ENCODE data around the gene HS3ST1.

HS3ST1 gene

DNA sequence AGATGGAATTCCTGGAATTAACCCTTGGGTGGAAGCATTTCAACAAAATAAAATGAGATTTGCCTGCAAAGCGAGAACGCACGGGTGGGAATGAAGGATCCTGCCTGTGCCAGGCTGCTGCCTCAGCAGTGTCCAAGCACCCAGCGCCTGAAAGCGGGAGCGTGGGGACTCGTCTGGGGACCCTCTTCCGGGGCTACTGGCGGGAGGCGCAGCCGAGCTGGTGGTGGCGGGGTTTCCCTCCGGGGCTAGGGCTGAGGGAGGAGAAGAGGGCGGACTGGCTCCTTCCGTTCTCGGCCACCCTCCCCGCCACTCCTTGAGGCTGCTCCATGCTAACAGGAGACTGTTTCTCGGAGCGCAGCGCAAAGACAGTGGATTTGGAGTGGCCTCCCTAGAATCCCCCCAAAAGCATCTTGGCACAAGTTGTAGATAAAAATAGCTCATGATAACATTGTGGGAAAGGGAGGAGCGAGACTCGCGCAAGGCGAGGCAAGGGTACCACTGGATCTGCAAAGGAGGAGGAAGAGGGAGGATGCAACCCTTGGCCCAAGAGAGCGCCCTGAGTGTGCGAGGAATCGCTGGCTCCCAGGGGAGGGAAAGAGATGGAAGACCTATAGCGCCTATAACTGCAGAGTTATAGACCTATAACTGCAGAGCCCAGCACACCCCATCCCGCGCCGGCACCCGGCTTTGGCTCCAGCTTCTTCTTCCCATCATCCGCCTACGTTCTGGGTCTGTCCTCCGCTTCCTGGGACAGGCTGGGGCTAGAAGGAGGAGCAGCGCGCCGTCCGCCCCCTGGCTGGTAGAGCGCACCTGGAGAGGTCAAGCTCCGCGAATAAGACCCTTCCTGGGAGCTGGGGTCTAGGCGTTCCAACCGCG, 1.3 kb downstream of the HS3ST1 start:
- no peak for TF ChIP-seq TCF12 (IDR thresholded peaks at IDR 0.05; ENCODE audit: low read depth)
- TF ChIP-seq, protein P1, sequence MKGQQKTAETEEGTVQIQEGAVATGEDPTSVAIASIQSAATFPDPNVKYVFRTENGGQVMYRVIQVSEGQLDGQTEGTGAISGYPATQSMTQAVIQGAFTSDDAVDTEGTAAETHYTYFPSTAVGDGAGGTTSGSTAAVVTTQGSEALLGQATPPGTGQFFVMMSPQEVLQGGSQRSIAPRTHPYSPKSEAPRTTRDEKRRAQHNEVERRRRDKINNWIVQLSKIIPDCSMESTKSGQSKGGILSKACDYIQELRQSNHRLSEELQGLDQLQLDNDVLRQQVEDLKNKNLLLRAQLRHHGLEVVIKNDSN (IDR thresholded peaks at IDR 0.05): no peak
- no peak for TF ChIP-seq ZBTB7A (IDR thresholded peaks at IDR 0.05; ENCODE audit: low read depth)
- no peak for TF ChIP-seq NFIC (IDR thresholded peaks at IDR 0.05)
- no peak for TF ChIP-seq RAD21 (IDR thresholded peaks at IDR 0.05; ENCODE audit: low read depth)
- TF ChIP-seq FOXM1 (IDR thresholded peaks at IDR 0.05; ENCODE audit: borderline replicate concordance, low read depth): no peak
- no peak for TF ChIP-seq TEAD4 (IDR thresholded peaks at IDR 0.05)
- TF ChIP-seq YY1 (IDR thresholded peaks at IDR 0.05; ENCODE audit: low read depth): no peak
- TF ChIP-seq CEBPB (IDR thresholded peaks at IDR 0.05): no peak
- TF ChIP-seq TAF1 (IDR thresholded peaks at IDR 0.05; ENCODE audit: low read depth): no peak
- no peak for TF ChIP-seq EGR1 (IDR thresholded peaks at IDR 0.05)
- TF ChIP-seq, protein P2, sequence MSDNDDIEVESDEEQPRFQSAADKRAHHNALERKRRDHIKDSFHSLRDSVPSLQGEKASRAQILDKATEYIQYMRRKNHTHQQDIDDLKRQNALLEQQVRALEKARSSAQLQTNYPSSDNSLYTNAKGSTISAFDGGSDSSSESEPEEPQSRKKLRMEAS (IDR thresholded peaks at IDR 0.05): no peak
- no peak for TF ChIP-seq CREB1 (IDR thresholded peaks at IDR 0.05; ENCODE audit: low read depth)
- TF ChIP-seq, protein P3, sequence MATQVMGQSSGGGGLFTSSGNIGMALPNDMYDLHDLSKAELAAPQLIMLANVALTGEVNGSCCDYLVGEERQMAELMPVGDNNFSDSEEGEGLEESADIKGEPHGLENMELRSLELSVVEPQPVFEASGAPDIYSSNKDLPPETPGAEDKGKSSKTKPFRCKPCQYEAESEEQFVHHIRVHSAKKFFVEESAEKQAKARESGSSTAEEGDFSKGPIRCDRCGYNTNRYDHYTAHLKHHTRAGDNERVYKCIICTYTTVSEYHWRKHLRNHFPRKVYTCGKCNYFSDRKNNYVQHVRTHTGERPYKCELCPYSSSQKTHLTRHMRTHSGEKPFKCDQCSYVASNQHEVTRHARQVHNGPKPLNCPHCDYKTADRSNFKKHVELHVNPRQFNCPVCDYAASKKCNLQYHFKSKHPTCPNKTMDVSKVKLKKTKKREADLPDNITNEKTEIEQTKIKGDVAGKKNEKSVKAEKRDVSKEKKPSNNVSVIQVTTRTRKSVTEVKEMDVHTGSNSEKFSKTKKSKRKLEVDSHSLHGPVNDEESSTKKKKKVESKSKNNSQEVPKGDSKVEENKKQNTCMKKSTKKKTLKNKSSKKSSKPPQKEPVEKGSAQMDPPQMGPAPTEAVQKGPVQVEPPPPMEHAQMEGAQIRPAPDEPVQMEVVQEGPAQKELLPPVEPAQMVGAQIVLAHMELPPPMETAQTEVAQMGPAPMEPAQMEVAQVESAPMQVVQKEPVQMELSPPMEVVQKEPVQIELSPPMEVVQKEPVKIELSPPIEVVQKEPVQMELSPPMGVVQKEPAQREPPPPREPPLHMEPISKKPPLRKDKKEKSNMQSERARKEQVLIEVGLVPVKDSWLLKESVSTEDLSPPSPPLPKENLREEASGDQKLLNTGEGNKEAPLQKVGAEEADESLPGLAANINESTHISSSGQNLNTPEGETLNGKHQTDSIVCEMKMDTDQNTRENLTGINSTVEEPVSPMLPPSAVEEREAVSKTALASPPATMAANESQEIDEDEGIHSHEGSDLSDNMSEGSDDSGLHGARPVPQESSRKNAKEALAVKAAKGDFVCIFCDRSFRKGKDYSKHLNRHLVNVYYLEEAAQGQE (IDR thresholded peaks at IDR 0.05; ENCODE audit: low read depth): no peak
- TF ChIP-seq EP300 (IDR thresholded peaks at IDR 0.05; ENCODE audit: borderline replicate concordance): no peak

DNA sequence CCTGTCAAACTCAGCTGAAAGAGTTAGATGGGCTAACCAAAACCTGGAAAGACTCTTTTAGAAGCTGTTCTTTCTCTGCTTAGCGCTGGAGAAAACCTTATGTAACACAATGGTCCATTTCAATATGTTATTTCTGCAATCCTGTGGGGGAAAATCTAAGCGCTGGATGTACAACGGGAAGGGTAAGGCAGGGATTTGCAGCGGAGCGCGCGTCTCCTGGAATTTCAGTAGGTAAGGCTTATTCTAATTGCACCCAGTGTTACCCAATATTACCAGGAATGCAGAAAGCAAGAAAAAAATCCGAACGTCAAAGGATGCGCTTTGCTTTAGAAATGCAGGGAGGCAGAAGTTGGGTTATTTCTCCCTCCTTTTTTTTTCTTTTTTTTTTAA, 2.0 kb downstream of the HS3ST1 start:
- TF ChIP-seq TCF12 (IDR thresholded peaks at IDR 0.05; ENCODE audit: low read depth) (no peak), EP300 (IDR thresholded peaks at IDR 0.05; ENCODE audit: borderline replicate concordance) (no peak), ZBTB7A (IDR thresholded peaks at IDR 0.05; ENCODE audit: low read depth) (no peak), FOXM1 (IDR thresholded peaks at IDR 0.05; ENCODE audit: borderline replicate concordance, low read depth) (no peak), CEBPB (IDR thresholded peaks at IDR 0.05) (no peak), CREB1 (IDR thresholded peaks at IDR 0.05; ENCODE audit: low read depth) (no peak), EGR1 (IDR thresholded peaks at IDR 0.05) (no peak)
- TF ChIP-seq, protein P3 (IDR thresholded peaks at IDR 0.05; ENCODE audit: low read depth): no peak
- TF ChIP-seq, protein P2 (IDR thresholded peaks at IDR 0.05): no peak

DNA sequence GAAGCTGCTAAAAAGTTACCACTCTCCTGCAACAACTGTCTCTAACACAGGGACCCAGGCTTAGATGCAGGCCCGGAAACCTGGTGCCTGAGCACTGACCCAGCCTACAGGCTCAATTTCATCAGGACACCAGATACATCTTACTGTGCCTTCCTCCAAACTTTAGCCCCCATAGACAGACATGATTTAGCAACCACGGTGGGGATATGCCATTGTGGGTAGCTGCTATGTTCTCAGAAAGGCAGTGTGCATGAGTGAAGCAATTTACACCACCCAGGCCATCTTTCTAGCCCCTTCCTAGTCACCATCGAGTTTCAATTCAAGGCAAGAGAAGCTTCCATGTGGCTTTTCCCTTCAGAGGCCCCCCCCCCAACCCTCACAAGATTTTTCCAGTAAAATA, 2.7 kb downstream of the HS3ST1 start:
- no peak for TF ChIP-seq FOXM1 (IDR thresholded peaks at IDR 0.05; ENCODE audit: borderline replicate concordance, low read depth)
- no peak for TF ChIP-seq NFIC (IDR thresholded peaks at IDR 0.05)
- TF ChIP-seq ZBTB7A (IDR thresholded peaks at IDR 0.05; ENCODE audit: low read depth): no peak
- no peak for TF ChIP-seq TEAD4 (IDR thresholded peaks at IDR 0.05)
- no peak for TF ChIP-seq YY1 (IDR thresholded peaks at IDR 0.05; ENCODE audit: low read depth)
- TF ChIP-seq, protein P3 (IDR thresholded peaks at IDR 0.05; ENCODE audit: low read depth): no peak
- no peak for TF ChIP-seq EGR1 (IDR thresholded peaks at IDR 0.05)

DNA sequence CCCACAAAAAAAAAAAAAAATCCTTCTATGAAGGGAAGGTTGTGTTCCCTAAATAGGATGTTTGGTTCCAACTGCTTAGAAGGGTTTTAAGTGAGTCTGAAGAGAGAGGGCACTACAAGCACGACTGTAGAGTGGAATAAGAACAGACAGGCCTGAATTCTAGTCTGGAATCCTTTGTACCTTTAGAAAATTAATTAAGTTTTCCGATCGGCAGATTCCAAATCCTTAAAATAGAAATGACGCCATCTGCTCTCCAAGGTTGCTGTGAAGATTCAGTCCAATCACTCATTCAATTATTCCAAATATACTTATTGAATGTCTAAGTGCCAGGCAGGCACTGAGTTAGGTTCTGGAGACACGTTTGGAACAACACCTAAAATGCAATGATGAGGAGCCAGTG, 3.8 kb downstream of the HS3ST1 start:
- TF ChIP-seq NFIC (IDR thresholded peaks at IDR 0.05) (no peak), TEAD4 (IDR thresholded peaks at IDR 0.05) (no peak), YY1 (IDR thresholded peaks at IDR 0.05; ENCODE audit: low read depth) (no peak), TCF12 (IDR thresholded peaks at IDR 0.05; ENCODE audit: low read depth) (no peak), TAF1 (IDR thresholded peaks at IDR 0.05; ENCODE audit: low read depth) (no peak)
- TF ChIP-seq, protein P2 (IDR thresholded peaks at IDR 0.05): no peak

All from Ishikawa (cell line).